GM23338 (cell line): ENCODE results near the gene SHISA6. TPM values are rescaled to one million over a fixed set of nuclear protein-coding genes. Genes with fewer than 3 reads are reported as not detected.

ENCODE experiments used
- ATAC-seq: fragments of 200-7000 bp; cut with Tn5 transposase; 3 replicates; pipeline ENCODE4 v1.9.1; 2020
- DNase-seq: peaks from one replicate; pipeline ENCODE4 v3.0.0-alpha.2; 2015; ENCODE audit warnings: low spot score
- H2AFZ ChIP-seq: fragments of 200-600 bp; sonication (generic); 2 replicates; pipeline ENCODE4 v1.8.0; 2016; ENCODE audit warnings: antibody characterized with exemption, mild to moderate bottlenecking, moderate library complexity
- H3F3A ChIP-seq: fragments of 200-600 bp; sonication (generic); replicated peaks from 2 replicates; pipeline ENCODE4 v1.8.0; 2017; ENCODE audit warnings: antibody characterized with exemption, mixed run types, low read depth
- H3K27ac ChIP-seq: fragments of 200-600 bp; sonication (generic); 2 replicates; pipeline ENCODE4 v1.6.1; 2016; ENCODE audit warnings: low read depth
- H3K27me3 ChIP-seq: fragments of 200-600 bp; sonication (generic); 2 replicates; pipeline ENCODE4 v1.8.0; 2016; ENCODE audit warnings: mild to moderate bottlenecking, mixed run types, moderate library complexity; ENCODE audit not compliant: insufficient read depth
- H3K36me3 ChIP-seq: fragments of 200-600 bp; sonication (generic); 2 replicates; pipeline ENCODE4 v1.8.0; 2016; ENCODE audit warnings: mild to moderate bottlenecking; ENCODE audit not compliant: insufficient read depth
- H3K4me1 ChIP-seq: fragments of 200-600 bp; sonication (generic); 2 replicates; pipeline ENCODE4 v1.8.0; 2016; ENCODE audit warnings: mild to moderate bottlenecking, moderate library complexity; ENCODE audit not compliant: insufficient read depth
- H3K4me2 ChIP-seq: fragments of 200-600 bp; sonication (generic); 2 replicates; pipeline ENCODE4 v1.7.1; 2017; ENCODE audit warnings: mixed run types
- H3K4me3 ChIP-seq: fragments of 200-600 bp; sonication (generic); 2 replicates; pipeline ENCODE4 v1.6.1; 2016; ENCODE audit warnings: mixed run types
- H3K79me2 ChIP-seq: fragments of 200-600 bp; sonication (generic); replicated peaks from 2 replicates; pipeline ENCODE4 v1.8.0; 2017; ENCODE audit warnings: mild to moderate bottlenecking; ENCODE audit not compliant: insufficient read depth
- H3K9me2 ChIP-seq: fragments of 200-600 bp; sonication (generic); 2 replicates; pipeline ENCODE4 v1.8.0; 2017; ENCODE audit not compliant: insufficient read depth
- H4K20me1 ChIP-seq: fragments of 200-600 bp; sonication (generic); replicated peaks from 2 replicates; pipeline ENCODE4 v1.8.0; 2017; ENCODE audit warnings: mild to moderate bottlenecking; ENCODE audit not compliant: insufficient read depth
- H3K27ac Mint-ChIP-seq: 2 replicates; pipeline ENCODE4 v1.8.0; 2020; ENCODE audit warnings: inconsistent platforms, mild to moderate bottlenecking, moderate library complexity, mixed read lengths
- H3K27me3 Mint-ChIP-seq: 3 replicates; pipeline ENCODE4 v1.8.0; 2022; ENCODE audit warnings: low read depth, mild to moderate bottlenecking, moderate library complexity, mixed read lengths, inconsistent platforms; ENCODE audit not compliant: insufficient read depth, poor library complexity
- H3K36me3 Mint-ChIP-seq: 3 replicates; pipeline ENCODE4 v1.8.0; 2021; ENCODE audit warnings: low read depth, mild to moderate bottlenecking, inconsistent platforms, moderate library complexity, mixed read lengths
- H3K4me1 Mint-ChIP-seq: 3 replicates; pipeline ENCODE4 v1.8.0; 2020; ENCODE audit warnings: mild to moderate bottlenecking, inconsistent platforms, mixed read lengths
- H3K4me3 Mint-ChIP-seq: 3 replicates; pipeline ENCODE4 v1.8.0; 2021; ENCODE audit warnings: moderate library complexity, mild to moderate bottlenecking, inconsistent platforms, mixed read lengths
- H3K9me3 Mint-ChIP-seq: 3 replicates; pipeline ENCODE4 v1.8.0; 2020; ENCODE audit warnings: moderate library complexity, mild to moderate bottlenecking, inconsistent platforms, mixed read lengths
- CREB1 ChIP-seq: fragments of 250-450 bp; sonication (Bioruptor Pico); IDR thresholded peaks from 2 replicates; pipeline ENCODE4 v1.5.0; 2020; ENCODE audit warnings: low read depth, mild to moderate bottlenecking, moderate library complexity
- EZH2 ChIP-seq: fragments of 200-600 bp; sonication (generic); IDR thresholded peaks from one replicate; pipeline ENCODE4 v1.8.0; 2017; ENCODE audit warnings: antibody characterized with exemption, mild to moderate bottlenecking, low read depth; ENCODE audit not compliant: unreplicated experiment
- EZH2phosphoT487 ChIP-seq: fragments of 200-600 bp; sonication (generic); IDR thresholded peaks from one replicate; pipeline ENCODE4 v1.8.1; 2018; ENCODE audit warnings: antibody characterized with exemption; ENCODE audit not compliant: unreplicated experiment
- JUNB ChIP-seq: IDR thresholded peaks from one replicate; pipeline ENCODE4 v1.6.1; 2016; ENCODE audit warnings: antibody characterized with exemption; ENCODE audit not compliant: unreplicated experiment
- NANOG ChIP-seq: IDR thresholded peaks from 2 replicates; pipeline ENCODE4 v1.6.1; 2016; ENCODE audit warnings: antibody characterized with exemption, borderline replicate concordance
- STAT1 ChIP-seq: IDR thresholded peaks from one replicate; pipeline ENCODE4 v1.6.1; 2016; ENCODE audit warnings: antibody characterized with exemption; ENCODE audit not compliant: unreplicated experiment
- ZNF114 ChIP-seq: fragments of 250-450 bp; sonication (Bioruptor Pico); IDR thresholded peaks from 2 replicates; pipeline ENCODE4 v1.5.0; 2020; ENCODE audit warnings: mild to moderate bottlenecking, moderate library complexity
- ZNF331 ChIP-seq: fragments of 250-450 bp; sonication (Bioruptor Pico); IDR thresholded peaks from 2 replicates; pipeline ENCODE4 v1.5.0; 2020; ENCODE audit warnings: low read depth, mild to moderate bottlenecking, moderate library complexity
- ZNF462 ChIP-seq: fragments of 250-450 bp; sonication (Bioruptor Pico); IDR thresholded peaks from 2 replicates; pipeline ENCODE4 v1.5.0; 2020; ENCODE audit warnings: mild to moderate bottlenecking, moderate library complexity
- polyA plus RNA-seq: library from polyadenylated mRNA; unstranded; fragments of >200 nt; fragmentation: Nextera tagmentation; extraction: Ambion mirVana; gene quantifications from 2 replicates; pipeline ENCODE4 v1.2.1, GENCODE V29; 2016
- total RNA-seq: library from RNA; depleted of rRNA; stranded (reverse); fragments of >200 nt; shearing (Covaris generic); gene quantifications from 2 replicates; pipeline ENCODE4 v1.2.3, GENCODE V29; 2014
- TF ChIP-seq, protein P1 (sequence below), 2 experiments: fragments of 200-600 bp in 1 of 2; sonication (generic) in 1 of 2; conservative IDR thresholded peaks; 2 replicates each; pipeline versions ENCODE4 v1.5.1 to v1.6.1; 2016 to 2017; ENCODE audit warnings: antibody characterized with exemption in 2 of 2, low read depth in 2 of 2, mild to moderate bottlenecking in 2 of 2, moderate library complexity in 1 of 2
- TF ChIP-seq, protein P2 (sequence below): IDR thresholded peaks from one replicate; pipeline ENCODE4 v1.6.1; 2018; ENCODE audit warnings: antibody characterized with exemption; ENCODE audit not compliant: unreplicated experiment

The SHISA6 gene
- total and polyA plus RNA-seq, 2 experiments from 2014 or later, result 0.52 TPM; not detected in 1

- peaks cover 53% of the 10 kb centered on the region for H3K36me3 Mint-ChIP-seq
- ATAC-seq, result no peak
- no peak for DNase-seq
These were observed 320.3 kb downstream of the SHISA6 start for GRCh38 chr17:11561281-11561680.

DNA sequence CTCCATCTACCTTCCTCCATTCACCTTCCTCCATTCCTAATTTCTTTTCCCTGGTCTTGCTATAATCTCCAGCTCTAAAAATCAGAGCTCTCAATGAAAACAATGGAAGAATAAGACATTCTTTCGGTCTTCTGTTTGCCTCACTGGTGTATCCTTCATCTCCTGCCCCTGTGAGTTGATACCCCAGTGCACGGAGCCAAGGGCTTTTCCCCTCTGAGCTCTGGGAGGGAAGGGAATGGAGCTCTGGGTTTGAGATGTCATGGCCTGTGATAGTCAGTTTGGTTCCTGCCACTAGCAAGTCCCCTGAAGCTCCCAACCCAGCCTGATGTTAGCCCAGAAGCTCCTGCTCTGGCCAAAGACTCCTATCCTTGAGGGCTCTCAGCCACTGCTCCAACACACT is 320.7 kb downstream of the SHISA6 start:
- ATAC-seq, result no peak
- DNase-seq, result no peak
- no peaks in the 10 kb centered on the region for H3K9me2 ChIP-seq
- Mint-ChIP-seq H3K27me3 (peaks cover 6% of the 10 kb centered on the region), H3K9me3 (peaks cover 98% of the 10 kb centered on the region), H3K27ac (no peak overlapping the region), H3K4me1 (no peaks in the 10 kb centered on the region), H3K4me3 (no peak overlapping the region), H3K36me3 (peaks cover 53% of the 10 kb centered on the region)
- no peaks in the 10 kb centered on the region for H3K4me1 ChIP-seq
- H3F3A ChIP-seq, result no peaks in the 10 kb centered on the region
- H4K20me1 ChIP-seq, result no peaks in the 10 kb centered on the region
- H3K27me3 ChIP-seq, result no peaks in the 10 kb centered on the region
- no peak overlapping the region for H2AFZ ChIP-seq
- no peak overlapping the region for H3K4me2 ChIP-seq
- TF ChIP-seq ZNF331 (CRISPR knock-in tag), result no peak
- TF ChIP-seq ZNF462, result no peak
- no peak for TF ChIP-seq JUNB
- TF ChIP-seq EZH2phosphoT487, result no peak
- TF ChIP-seq STAT1, result no peak
- TF ChIP-seq NANOG, result no peak
- no peak for TF ChIP-seq ZNF114 (CRISPR knock-in tag)
- TF ChIP-seq, protein P1, sequence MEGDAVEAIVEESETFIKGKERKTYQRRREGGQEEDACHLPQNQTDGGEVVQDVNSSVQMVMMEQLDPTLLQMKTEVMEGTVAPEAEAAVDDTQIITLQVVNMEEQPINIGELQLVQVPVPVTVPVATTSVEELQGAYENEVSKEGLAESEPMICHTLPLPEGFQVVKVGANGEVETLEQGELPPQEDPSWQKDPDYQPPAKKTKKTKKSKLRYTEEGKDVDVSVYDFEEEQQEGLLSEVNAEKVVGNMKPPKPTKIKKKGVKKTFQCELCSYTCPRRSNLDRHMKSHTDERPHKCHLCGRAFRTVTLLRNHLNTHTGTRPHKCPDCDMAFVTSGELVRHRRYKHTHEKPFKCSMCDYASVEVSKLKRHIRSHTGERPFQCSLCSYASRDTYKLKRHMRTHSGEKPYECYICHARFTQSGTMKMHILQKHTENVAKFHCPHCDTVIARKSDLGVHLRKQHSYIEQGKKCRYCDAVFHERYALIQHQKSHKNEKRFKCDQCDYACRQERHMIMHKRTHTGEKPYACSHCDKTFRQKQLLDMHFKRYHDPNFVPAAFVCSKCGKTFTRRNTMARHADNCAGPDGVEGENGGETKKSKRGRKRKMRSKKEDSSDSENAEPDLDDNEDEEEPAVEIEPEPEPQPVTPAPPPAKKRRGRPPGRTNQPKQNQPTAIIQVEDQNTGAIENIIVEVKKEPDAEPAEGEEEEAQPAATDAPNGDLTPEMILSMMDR (conservative IDR thresholded peaks at IDR 0.05; ENCODE audit: low read depth in 2 of 2), result no peak
- TF ChIP-seq CREB1 (CRISPR knock-in tag), result no peak
- TF ChIP-seq EZH2, result no peak
- TF ChIP-seq, protein P2, sequence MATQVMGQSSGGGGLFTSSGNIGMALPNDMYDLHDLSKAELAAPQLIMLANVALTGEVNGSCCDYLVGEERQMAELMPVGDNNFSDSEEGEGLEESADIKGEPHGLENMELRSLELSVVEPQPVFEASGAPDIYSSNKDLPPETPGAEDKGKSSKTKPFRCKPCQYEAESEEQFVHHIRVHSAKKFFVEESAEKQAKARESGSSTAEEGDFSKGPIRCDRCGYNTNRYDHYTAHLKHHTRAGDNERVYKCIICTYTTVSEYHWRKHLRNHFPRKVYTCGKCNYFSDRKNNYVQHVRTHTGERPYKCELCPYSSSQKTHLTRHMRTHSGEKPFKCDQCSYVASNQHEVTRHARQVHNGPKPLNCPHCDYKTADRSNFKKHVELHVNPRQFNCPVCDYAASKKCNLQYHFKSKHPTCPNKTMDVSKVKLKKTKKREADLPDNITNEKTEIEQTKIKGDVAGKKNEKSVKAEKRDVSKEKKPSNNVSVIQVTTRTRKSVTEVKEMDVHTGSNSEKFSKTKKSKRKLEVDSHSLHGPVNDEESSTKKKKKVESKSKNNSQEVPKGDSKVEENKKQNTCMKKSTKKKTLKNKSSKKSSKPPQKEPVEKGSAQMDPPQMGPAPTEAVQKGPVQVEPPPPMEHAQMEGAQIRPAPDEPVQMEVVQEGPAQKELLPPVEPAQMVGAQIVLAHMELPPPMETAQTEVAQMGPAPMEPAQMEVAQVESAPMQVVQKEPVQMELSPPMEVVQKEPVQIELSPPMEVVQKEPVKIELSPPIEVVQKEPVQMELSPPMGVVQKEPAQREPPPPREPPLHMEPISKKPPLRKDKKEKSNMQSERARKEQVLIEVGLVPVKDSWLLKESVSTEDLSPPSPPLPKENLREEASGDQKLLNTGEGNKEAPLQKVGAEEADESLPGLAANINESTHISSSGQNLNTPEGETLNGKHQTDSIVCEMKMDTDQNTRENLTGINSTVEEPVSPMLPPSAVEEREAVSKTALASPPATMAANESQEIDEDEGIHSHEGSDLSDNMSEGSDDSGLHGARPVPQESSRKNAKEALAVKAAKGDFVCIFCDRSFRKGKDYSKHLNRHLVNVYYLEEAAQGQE, result no peak
- peaks cover 6% of the 10 kb centered on the region; the same call in 1 of the 2 replicates for H3K36me3 ChIP-seq
- H3K27ac ChIP-seq, result no peak overlapping the region
- H3K79me2 ChIP-seq, result no peaks in the 10 kb centered on the region
- H3K4me3 ChIP-seq, result no peak overlapping the region

More at GRCh38 chr17:11561281-11561680, 320.3 kb downstream of the SHISA6 start:
- Mint-ChIP-seq H3K9me3 (peaks cover 98% of the 10 kb centered on the region), H3K27ac (no peak overlapping the region), H3K27me3 (peaks cover 6% of the 10 kb centered on the region), H3K4me3 (no peak overlapping the region), H3K4me1 (no peaks in the 10 kb centered on the region)
- Histone ChIP-seq H3K4me2 (no peak overlapping the region), H3F3A (no peaks in the 10 kb centered on the region), H3K4me1 (no peaks in the 10 kb centered on the region), H3K36me3 (peaks cover 6% of the 10 kb centered on the region; the same call in 1 of the 2 replicates), H3K27me3 (no peaks in the 10 kb centered on the region), H4K20me1 (no peaks in the 10 kb centered on the region), H3K27ac (no peak overlapping the region), H2AFZ (no peak overlapping the region), H3K4me3 (no peak overlapping the region), H3K9me2 (no peaks in the 10 kb centered on the region), H3K79me2 (no peaks in the 10 kb centered on the region)
- TF ChIP-seq EZH2phosphoT487, result no peak
- TF ChIP-seq CREB1 (CRISPR knock-in tag), result no peak
